Esophagus muscularis mucosa (tissue), 3 donors: ENCODE measurements around the gene ZNFX1.

Experiments used
- POLR2A ChIP-seq: fragments of 450-650 bp; IDR thresholded peaks from one replicate; pipeline ENCODE4 v1.6.1; 2017; ENCODE audit warnings: antibody characterized with exemption, moderate library complexity, mild to moderate bottlenecking, low read depth
- POLR2AphosphoS5 ChIP-seq, 2 donors: sonication (generic); formaldehyde crosslinking; IDR thresholded peaks; one replicate each; pipeline ENCODE4 v1.6.1; 2017; ENCODE audit warnings: antibody characterized with exemption in 2 of 2
- TF ChIP-seq, protein P1 (sequence below), 3 experiments: fragments of 200-600 bp in 2 of 3; fragments of 450-650 bp in 1 of 3; sonication (generic) in 2 of 3; IDR thresholded peaks; one replicate each; pipeline ENCODE4 v1.5.1; 2017 to 2019; ENCODE audit warnings: antibody characterized with exemption in 3 of 3, mild to moderate bottlenecking in 2 of 3, moderate library complexity in 1 of 3

DNA sequence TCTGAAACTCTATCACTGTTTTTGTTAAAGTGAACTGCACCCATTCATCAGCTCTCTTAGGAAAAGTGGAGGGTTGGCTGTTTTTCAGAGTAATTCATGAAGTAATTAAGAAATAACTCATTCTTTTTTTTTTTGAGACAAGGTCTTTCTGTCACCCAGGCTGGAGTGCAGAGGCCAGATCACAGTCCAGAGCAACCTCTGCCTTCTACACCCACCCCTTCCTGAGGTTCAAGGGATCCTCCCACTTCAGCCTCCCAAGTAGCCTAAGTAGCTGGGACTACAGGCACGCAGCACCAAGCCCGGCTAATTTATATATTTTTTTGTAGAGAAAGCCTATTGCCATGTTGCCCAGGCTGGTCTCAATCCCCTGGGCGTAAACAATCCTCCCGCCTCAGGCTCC lies 2.6 kb downstream of the ZNFX1 start:
- TF ChIP-seq POLR2AphosphoS5 (IDR thresholded peaks at IDR 0.05) = no peak
- TF ChIP-seq, protein P1, sequence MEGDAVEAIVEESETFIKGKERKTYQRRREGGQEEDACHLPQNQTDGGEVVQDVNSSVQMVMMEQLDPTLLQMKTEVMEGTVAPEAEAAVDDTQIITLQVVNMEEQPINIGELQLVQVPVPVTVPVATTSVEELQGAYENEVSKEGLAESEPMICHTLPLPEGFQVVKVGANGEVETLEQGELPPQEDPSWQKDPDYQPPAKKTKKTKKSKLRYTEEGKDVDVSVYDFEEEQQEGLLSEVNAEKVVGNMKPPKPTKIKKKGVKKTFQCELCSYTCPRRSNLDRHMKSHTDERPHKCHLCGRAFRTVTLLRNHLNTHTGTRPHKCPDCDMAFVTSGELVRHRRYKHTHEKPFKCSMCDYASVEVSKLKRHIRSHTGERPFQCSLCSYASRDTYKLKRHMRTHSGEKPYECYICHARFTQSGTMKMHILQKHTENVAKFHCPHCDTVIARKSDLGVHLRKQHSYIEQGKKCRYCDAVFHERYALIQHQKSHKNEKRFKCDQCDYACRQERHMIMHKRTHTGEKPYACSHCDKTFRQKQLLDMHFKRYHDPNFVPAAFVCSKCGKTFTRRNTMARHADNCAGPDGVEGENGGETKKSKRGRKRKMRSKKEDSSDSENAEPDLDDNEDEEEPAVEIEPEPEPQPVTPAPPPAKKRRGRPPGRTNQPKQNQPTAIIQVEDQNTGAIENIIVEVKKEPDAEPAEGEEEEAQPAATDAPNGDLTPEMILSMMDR (IDR thresholded peaks at IDR 0.05) = no peak
- TF ChIP-seq POLR2A = no peak
